GM21723 (cell line): Measurements from ENCODE around the gene NDUFAF8.

Experiments
- ATAC-seq: cut with Tn5 transposase; IDR thresholded peaks from one replicate; pipeline ENCODE4 v1.9.1; 2021; ENCODE audit warnings: mild to moderate bottlenecking, moderate library complexity; ENCODE audit not compliant: unreplicated experiment

Gene NDUFAF8

GRCh38 chr17:81267390-81268067 lies 28.4 kb downstream of the NDUFAF8 start:
- no peak for ATAC-seq

- no peak for ATAC-seq
These were observed 31.2 kb downstream of the NDUFAF8 start for GRCh38 chr17:81270279-81270678.

DNA sequence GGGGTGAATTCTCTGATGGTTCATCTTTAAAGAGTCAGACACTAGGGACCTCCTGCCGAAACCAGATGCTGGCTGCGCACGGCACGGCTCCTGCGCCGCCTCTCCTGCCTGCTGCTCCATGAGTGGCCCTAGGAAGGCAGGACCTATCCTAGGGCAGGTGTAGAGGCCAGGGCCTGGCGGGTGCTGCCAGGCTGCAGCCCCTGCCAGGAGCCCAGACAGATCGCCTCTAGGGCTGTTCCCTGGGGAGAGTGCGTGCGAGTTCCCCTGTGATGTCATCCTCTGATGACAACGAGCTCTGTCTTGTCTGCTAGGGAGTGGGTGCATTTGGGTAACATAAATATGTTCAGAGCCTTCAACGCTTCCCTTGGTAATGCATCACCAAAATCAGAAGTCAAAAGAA lies 32.1 kb downstream of the NDUFAF8 start:
- no peak for ATAC-seq

DNA sequence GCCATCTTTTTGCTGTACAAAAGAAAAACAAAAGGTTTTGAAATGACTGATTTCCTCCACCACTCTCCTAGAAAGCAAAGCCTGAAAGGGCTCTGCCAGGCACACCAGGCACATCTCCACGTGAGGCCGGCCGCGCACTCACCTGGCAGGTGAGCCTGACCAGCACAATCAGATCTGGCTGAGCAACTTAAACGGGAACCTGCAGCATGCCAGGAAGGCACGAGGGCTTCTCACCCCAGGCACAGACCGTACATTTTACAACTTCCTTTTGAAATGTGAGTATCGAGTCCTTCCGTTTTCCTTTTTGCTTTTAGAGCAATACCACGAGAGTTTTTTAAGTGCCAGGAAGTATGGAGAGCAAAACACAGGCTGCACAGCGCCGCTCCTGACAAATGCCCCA lies 33.5 kb downstream of the NDUFAF8 start:
- no peak for ATAC-seq

DNA sequence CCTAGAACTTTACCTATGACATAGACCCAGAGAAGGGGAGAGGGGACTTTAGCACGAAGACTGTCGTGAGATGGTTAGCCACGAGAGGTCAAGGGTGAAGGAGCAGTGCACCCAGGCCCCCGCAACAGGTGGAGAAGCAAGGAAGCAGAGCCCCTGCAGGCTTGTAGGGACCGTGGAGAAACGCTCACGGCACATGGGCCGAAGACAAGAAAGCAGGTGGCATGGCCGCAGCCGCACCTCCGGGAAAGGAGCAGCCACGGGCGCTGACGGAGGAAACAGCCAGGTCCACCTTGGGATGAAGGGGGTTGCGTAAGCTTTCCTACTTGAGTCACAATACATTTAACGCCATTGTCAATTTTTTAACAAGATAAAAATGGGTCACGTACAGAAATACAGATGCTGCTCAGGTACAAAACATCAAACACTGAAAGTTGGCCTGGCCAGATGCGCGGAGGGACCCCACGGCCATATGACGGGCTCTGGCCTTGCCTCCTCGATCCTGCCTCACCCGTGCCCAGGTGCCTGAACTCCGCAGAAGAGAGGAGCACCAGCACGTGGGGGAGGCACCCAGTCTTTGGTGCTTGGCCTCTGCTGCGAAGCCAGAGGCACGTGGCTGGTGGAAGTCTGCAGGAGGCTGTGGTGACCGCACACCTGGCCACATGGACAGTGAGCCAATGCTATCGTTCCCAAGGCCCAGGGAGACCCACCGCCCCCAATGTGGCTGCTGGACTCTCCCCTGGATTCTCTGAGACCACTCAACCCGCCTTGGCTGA lies 34.8 kb downstream of the NDUFAF8 start:
- no peak for ATAC-seq

GRCh38 chr17:81274471-81274855 lies 35.3 kb downstream of the NDUFAF8 start:
- no peak for ATAC-seq

DNA sequence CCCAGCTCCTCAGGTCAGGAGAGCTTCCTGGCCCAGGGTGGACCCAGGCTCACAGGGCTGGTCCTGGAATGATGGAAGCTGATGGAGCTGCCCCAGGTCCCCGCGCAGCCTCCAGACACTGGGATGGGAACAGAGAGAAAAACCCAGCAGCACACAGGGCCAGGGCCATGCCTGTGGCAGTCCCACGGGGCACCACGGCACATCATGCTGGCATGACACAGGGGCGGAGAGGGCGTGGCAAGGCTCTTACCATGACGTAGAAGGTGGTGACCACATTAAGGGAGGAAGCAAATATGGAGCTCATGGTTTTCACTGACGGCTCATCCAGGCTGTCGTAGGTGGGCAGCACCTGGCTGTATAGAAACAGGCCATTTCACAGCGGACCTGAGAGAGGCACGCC lies 37.7 kb downstream of the NDUFAF8 start:
- no peak for ATAC-seq

DNA sequence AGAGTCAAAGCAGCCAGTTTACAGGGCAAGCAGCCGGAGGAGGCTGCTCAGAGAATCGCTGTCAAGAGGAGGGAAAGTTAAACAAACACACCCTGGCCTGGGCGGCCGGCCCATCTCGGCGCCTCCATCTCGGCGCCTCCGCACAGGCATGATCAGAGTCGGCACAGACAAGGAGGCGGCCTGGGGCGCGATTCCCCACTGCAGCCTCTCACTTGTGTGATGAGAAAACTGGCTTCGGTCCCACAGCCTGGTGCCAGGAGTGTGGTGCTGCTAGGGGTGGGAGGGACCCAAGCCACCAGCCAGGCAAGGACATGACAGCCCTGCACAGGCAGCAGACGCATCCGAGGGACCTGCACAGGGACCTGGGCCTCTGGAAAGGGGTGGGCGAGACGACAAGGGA lies 38.3 kb downstream of the NDUFAF8 start:
- ATAC-seq: no peak

DNA sequence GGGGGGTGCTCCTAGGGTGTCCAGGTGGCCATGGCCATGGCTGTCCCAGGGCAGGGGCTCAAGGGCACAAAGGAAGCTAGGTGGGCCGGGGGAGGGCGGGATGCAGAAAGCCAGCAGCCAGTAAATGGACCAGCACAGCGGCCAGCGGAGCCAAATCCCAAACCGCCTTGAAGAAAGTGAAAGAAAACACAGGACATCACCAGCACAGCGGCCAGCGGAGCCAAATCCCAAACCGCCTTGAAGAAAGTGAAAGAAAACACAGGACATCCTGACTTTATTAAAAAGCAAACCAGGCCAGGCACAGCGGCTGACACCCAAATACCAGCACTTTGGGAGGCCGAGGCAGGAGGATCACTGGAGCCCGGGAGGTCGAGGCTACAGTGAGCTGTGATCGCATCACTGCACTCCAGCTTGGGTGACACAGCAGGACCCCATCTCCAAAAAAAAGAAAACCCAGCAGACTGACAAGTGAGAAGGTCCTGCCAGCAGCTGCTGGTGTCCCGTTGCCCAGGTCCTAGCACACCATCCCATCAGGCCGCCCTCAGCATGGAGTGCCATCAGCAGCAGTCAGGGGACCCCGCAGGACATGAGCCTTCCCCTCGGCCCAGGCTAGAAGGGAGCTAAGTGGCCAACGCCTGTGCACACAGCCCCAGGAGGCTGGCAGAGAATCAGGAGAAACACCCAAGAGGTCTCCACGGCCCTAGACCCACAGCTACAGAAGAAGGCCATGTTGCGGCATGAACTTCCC lies 39.0 kb downstream of the NDUFAF8 start:
- ATAC-seq: no peak

- no peak for ATAC-seq
These were observed 39.7 kb downstream of the NDUFAF8 start for GRCh38 chr17:81278831-81279230.

DNA sequence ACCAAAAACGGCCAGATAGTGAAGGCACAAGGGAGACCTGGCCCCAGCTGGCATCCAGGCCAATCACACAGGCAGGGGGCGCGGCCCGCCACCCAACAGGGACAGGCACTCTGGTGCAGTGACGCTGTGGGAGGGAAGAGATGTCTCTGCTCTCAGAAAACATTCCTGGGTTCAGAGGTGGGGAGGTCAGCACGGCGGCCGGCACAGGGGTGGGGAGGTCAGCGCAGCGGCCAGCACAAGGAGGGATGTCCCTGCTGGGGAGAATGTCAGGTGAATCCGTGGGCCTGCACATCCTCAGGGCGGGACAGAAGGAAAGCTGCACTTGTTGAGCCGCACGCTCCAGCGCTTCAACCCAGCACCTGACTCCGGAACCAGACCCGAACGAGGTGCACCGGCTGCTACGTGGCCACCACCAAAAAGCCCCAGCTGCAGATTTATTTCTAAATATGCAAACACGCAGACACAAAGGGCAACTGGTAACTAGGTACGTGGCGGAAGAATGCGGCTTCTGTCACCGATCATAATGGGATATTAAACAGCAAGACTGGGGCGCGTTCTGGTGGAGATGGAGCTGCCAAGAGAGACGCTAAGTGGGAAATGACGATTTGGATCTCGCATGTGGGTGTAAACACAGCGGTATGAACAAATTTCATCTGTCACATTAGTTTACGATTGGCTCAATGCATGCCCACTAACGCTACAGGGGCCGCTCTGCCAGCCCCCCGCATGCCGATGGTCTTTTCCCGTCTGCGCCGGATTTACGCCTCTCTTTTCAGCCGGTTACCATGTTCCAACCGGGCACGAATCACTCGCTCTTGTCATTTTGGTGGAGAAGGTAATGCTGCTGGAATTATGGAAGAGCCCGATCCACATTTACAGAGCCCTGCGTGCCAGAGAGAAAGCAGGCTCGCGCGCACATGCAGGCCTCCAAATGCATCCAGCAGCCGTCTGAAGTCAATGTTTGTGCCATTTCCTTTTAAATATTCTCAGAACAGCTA lies 40.5 kb downstream of the NDUFAF8 start:
- ATAC-seq: no peak

GRCh38 chr17:81280571-81280970 lies 41.5 kb downstream of the NDUFAF8 start:
- ATAC-seq: no peak

- ATAC-seq: no peak
These were observed 43.0 kb downstream of the NDUFAF8 start for GRCh38 chr17:81282141-81282540.

DNA sequence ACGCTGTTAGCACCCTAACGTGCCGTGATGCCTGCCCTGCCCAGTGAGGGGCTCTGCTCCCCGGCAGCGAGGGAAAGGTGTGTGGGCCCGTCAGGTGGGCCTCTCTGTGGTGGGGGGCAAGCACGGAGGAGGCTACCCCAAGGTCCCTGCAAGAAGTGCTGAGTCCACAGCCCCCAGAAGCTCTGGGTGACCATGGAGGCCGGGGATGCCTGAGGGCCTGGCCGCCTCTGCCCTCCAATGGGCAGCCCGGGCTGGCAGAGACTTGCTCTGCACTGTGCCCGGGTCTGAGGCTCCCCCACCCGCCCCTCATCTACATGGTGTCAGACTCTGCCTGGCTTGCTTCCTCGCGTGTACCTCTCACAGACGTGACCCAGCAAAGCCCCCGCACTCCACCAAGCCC lies 43.8 kb downstream of the NDUFAF8 start:
- ATAC-seq: no peak

DNA sequence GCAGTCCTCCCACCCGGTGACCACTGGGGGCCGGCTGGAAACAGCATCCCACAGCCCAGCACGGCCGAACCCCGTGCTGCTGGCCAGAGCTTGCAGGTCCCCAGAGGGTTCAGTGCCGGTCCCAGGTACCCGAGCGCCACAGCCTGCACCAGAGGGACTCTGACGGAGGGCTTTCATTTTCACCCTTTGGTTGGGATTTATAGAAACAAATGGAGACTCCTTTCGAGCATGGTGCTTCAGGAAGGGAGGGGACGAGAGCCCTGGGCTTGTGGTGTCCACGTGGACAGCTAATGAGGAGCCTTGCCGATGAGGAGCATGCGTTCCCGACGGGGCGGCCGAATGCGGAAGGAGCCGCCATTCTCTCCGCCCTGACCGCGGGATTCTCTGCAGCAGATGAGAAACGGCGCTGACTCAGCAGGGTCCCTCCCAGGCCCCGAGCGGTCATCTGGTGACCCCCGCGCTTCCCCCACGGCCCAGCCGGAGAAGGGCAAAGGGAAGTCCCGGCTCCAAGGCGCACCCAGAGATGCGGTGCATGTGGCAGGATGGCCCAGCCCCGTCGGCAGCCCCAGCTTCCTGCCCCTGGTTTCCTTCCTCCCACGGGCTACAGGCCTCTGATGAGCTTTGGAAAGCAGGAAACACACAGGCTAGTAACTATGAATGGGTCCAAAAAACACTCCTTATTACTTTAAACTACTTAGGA lies 46.2 kb downstream of the NDUFAF8 start:
- no peak for ATAC-seq

GRCh38 chr17:81285894-81286293 lies 46.8 kb downstream of the NDUFAF8 start:
- no peak for ATAC-seq

DNA sequence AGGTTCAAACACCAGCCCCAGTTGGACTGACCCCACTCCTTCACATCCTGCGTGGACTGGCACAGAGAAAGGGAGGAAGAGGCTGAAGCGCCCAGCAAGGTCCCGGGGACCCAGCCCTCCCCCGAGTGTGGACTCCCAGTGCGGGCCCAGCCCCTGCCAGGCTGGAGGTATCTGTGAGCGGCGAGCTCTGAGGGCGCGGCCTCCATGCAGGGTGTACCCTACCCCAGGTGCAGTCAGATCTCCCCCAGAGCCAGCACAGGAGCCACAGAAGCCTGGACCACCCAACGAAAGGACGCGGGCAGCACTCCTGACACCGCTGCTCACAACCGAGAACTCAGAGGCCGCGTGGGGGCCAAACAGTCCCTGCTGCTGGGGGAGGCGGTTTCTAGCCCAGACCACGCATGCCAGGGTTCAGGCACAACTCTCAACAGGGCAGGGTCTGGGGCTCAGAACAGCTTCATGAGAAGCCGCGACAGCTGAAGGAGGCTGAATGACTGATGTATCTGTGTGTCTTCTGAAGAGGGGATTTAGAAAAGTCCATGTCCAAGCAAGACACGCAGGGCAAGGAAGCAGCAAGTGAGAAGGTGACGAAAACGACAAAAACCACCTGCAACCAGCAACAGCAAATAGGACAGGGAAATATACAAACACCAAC lies 47.5 kb downstream of the NDUFAF8 start:
- no peak for ATAC-seq

- ATAC-seq: no peak
These were observed 48.0 kb downstream of the NDUFAF8 start for GRCh38 chr17:81287152-81287551.

DNA sequence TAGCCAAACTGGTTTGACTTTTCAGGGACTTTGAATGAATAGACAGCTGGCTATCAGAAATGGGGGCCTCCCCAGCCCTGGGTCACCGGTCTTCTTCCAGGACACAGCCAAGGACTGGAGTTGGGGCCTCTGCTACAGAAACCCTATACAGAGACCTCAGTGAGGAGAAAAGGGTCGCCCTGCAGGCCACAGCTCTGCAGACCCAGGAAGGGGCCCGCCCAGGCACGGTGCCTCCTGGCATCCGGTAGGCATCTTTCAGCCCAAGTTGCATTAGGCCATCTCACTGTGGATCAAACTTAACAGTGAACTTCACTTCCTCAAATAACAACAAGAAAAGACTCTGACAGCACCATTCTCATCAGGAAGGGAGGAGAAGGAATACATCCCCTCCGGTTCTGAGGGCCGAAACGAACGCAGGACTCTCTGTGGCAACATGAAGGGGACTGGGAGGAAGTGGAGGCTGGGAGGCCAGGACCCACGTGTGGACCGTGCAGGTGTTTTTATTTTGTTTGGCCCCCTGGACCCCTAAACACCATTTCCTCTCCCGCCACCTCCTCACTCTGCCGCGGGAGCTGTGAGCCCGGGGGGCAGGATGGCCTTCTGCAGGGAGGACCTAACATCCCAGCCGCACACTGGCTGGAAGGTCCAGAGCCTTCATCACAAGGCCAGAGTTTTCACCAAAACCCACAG lies 48.8 kb downstream of the NDUFAF8 start:
- ATAC-seq: no peak
